ENCODE results near the gene DENND1B. TPM values are rescaled to one million over a fixed set of nuclear protein-coding genes. Genes with fewer than 3 reads are reported as not detected.

Gene DENND1B
- total and polyA plus RNA-seq, 9 of the 15 experiments (the other 6 are each of a cell fraction or from before 2014, with no cell fraction given) = 2.1 to 12.1 (median 7.5) TPM

- TF ChIP-seq ZBTB43 (CRISPR knock-in tag; IDR thresholded peaks at IDR 0.05) (no peak), ZNF184 (CRISPR knock-in tag; IDR thresholded peaks at IDR 0.05) (no peak), KLF6 (CRISPR knock-in tag; IDR thresholded peaks at IDR 0.05; ENCODE audit: borderline replicate concordance) (no peak), NFRKB (IDR thresholded peaks at IDR 0.05; ENCODE audit: low read depth) (no peak), ZNF518B (CRISPR knock-in tag; IDR thresholded peaks at IDR 0.05) (no peak), SLC30A9 (CRISPR knock-in tag; IDR thresholded peaks at IDR 0.05) (no peak), FOXM1 (IDR thresholded peaks at IDR 0.05; ENCODE audit: low read depth) (no peak), FOXM1 (CRISPR knock-in tag; IDR thresholded peaks at IDR 0.05; ENCODE audit: low read depth) (no peak), EWSR1 (IDR thresholded peaks at IDR 0.05; ENCODE audit: borderline replicate concordance, low read depth, partially characterized antibody) (no peak), PML (IDR thresholded peaks at IDR 0.05; ENCODE audit: low read length) (no peak), GTF2F1 (IDR thresholded peaks at IDR 0.05; ENCODE audit: low read depth, low read length) (no peak), ZNF766 (CRISPR knock-in tag; conservative IDR thresholded peaks at IDR 0.05) (no peak), STAT5A (IDR thresholded peaks at IDR 0.05; ENCODE audit: borderline replicate concordance, low read length) (no peak)
- TF ChIP-seq, protein P1, sequence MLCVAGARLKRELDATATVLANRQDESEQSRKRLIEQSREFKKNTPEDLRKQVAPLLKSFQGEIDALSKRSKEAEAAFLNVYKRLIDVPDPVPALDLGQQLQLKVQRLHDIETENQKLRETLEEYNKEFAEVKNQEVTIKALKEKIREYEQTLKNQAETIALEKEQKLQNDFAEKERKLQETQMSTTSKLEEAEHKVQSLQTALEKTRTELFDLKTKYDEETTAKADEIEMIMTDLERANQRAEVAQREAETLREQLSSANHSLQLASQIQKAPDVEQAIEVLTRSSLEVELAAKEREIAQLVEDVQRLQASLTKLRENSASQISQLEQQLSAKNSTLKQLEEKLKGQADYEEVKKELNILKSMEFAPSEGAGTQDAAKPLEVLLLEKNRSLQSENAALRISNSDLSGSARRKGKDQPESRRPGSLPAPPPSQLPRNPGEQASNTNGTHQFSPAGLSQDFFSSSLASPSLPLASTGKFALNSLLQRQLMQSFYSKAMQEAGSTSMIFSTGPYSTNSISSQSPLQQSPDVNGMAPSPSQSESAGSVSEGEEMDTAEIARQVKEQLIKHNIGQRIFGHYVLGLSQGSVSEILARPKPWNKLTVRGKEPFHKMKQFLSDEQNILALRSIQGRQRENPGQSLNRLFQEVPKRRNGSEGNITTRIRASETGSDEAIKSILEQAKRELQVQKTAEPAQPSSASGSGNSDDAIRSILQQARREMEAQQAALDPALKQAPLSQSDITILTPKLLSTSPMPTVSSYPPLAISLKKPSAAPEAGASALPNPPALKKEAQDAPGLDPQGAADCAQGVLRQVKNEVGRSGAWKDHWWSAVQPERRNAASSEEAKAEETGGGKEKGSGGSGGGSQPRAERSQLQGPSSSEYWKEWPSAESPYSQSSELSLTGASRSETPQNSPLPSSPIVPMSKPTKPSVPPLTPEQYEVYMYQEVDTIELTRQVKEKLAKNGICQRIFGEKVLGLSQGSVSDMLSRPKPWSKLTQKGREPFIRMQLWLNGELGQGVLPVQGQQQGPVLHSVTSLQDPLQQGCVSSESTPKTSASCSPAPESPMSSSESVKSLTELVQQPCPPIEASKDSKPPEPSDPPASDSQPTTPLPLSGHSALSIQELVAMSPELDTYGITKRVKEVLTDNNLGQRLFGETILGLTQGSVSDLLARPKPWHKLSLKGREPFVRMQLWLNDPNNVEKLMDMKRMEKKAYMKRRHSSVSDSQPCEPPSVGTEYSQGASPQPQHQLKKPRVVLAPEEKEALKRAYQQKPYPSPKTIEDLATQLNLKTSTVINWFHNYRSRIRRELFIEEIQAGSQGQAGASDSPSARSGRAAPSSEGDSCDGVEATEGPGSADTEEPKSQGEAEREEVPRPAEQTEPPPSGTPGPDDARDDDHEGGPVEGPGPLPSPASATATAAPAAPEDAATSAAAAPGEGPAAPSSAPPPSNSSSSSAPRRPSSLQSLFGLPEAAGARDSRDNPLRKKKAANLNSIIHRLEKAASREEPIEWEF (CRISPR knock-in tag; IDR thresholded peaks at IDR 0.05) = no peak
- TF ChIP-seq, protein P2, sequence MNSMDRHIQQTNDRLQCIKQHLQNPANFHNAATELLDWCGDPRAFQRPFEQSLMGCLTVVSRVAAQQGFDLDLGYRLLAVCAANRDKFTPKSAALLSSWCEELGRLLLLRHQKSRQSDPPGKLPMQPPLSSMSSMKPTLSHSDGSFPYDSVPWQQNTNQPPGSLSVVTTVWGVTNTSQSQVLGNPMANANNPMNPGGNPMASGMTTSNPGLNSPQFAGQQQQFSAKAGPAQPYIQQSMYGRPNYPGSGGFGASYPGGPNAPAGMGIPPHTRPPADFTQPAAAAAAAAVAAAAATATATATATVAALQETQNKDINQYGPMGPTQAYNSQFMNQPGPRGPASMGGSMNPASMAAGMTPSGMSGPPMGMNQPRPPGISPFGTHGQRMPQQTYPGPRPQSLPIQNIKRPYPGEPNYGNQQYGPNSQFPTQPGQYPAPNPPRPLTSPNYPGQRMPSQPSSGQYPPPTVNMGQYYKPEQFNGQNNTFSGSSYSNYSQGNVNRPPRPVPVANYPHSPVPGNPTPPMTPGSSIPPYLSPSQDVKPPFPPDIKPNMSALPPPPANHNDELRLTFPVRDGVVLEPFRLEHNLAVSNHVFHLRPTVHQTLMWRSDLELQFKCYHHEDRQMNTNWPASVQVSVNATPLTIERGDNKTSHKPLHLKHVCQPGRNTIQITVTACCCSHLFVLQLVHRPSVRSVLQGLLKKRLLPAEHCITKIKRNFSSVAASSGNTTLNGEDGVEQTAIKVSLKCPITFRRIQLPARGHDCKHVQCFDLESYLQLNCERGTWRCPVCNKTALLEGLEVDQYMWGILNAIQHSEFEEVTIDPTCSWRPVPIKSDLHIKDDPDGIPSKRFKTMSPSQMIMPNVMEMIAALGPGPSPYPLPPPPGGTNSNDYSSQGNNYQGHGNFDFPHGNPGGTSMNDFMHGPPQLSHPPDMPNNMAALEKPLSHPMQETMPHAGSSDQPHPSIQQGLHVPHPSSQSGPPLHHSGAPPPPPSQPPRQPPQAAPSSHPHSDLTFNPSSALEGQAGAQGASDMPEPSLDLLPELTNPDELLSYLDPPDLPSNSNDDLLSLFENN (IDR thresholded peaks at IDR 0.05; ENCODE audit: low read depth in 2 of 2, low read length in 2 of 2) = no peak
Observed at GRCh38 chr1:197778366-197778945, 3.2 kb upstream of the DENND1B start (continued).
